Hepatocyte (in vitro differentiated cells): ENCODE measurements around the gene PRR30. TPM values are rescaled to one million over a fixed set of nuclear protein-coding genes. Genes with fewer than 3 reads are reported as not detected.

Source experiments
- DNase-seq: peaks from one replicate; pipeline ENCODE4 v3.0.0-alpha.2; 2016; ENCODE audit warnings: low spot score
- H2AFZ ChIP-seq: fragments of 200-600 bp; sonication (generic); 2 replicates; pipeline ENCODE4 v1.6.0; 2016; ENCODE audit warnings: antibody characterized with exemption, mild to moderate bottlenecking
- H3K27ac ChIP-seq: fragments of 200-600 bp; sonication (generic); 2 replicates; pipeline ENCODE4 v1.5.1; 2016; ENCODE audit warnings: mild to moderate bottlenecking
- H3K27me3 ChIP-seq: fragments of 200-600 bp; sonication (generic); 2 replicates; pipeline ENCODE4 v1.6.1; 2016
- H3K36me3 ChIP-seq: fragments of 200-600 bp; sonication (generic); replicated peaks from 2 replicates; pipeline ENCODE4 v1.5.1; 2016; ENCODE audit warnings: low read depth; ENCODE audit not compliant: insufficient read depth
- H3K4me1 ChIP-seq: fragments of 200-600 bp; sonication (generic); 2 replicates; pipeline ENCODE4 v1.5.1; 2016; ENCODE audit warnings: mild to moderate bottlenecking, moderate library complexity; ENCODE audit not compliant: insufficient read depth
- H3K4me2 ChIP-seq: fragments of 200-600 bp; sonication (generic); 2 replicates; pipeline ENCODE4 v1.6.0; 2016
- H3K4me3 ChIP-seq: fragments of 200-600 bp; sonication (generic); 2 replicates; pipeline ENCODE4 v1.5.1; 2016; ENCODE audit warnings: mild to moderate bottlenecking
- H3K79me2 ChIP-seq: fragments of 200-600 bp; sonication (generic); 2 replicates; pipeline ENCODE4 v1.6.0; 2017; ENCODE audit warnings: mild to moderate bottlenecking
- H3K9me2 ChIP-seq: fragments of 200-600 bp; sonication (generic); replicated peaks from 2 replicates; pipeline ENCODE4 v1.6.0; 2017; ENCODE audit warnings: mild to moderate bottlenecking; ENCODE audit not compliant: insufficient read depth
- H3K9me3 ChIP-seq: fragments of 200-600 bp; sonication (generic); 2 replicates; pipeline ENCODE4 v1.5.1; 2016; ENCODE audit warnings: low read depth, mild to moderate bottlenecking
- H4K20me1 ChIP-seq: fragments of 200-600 bp; sonication (generic); 2 replicates; pipeline ENCODE4 v1.6.0; 2016; ENCODE audit warnings: mild to moderate bottlenecking; ENCODE audit not compliant: insufficient read depth, poor library complexity, severe bottlenecking
- CTCF ChIP-seq: fragments of 200-600 bp; sonication (generic); IDR thresholded peaks from 2 replicates; pipeline ENCODE4 v1.5.1; 2016; ENCODE audit warnings: antibody characterized with exemption, mild to moderate bottlenecking; ENCODE audit not compliant: poor library complexity
- EZH2 ChIP-seq: fragments of 200-600 bp; sonication (generic); IDR thresholded peaks from 2 replicates; pipeline ENCODE4 v1.6.1; 2016; ENCODE audit warnings: antibody characterized with exemption, mild to moderate bottlenecking, borderline replicate concordance
- EZH2phosphoT487 ChIP-seq: fragments of 200-600 bp; sonication (generic); IDR thresholded peaks from one replicate; pipeline ENCODE4 v1.6.1; 2018; ENCODE audit warnings: antibody characterized with exemption, mild to moderate bottlenecking, low read depth, moderate library complexity; ENCODE audit not compliant: unreplicated experiment, severe bottlenecking
- WGBS: methylation state at CpG from one replicate; pipeline ENCODE4 v1.1.6; 2016; ENCODE audit warnings: low lambda C conversion rate; ENCODE audit errors: missing lambda C conversion rate; 5-methylcytosine and 5-hydroxymethylcytosine counted together
- polyA plus RNA-seq: library from polyadenylated mRNA; unstranded; fragments of >200 nt; fragmentation: Nextera tagmentation; extraction: Ambion mirVana; gene quantifications from 2 replicates; pipeline ENCODE4 v1.2.1, GENCODE V29; 2016
- total RNA-seq: library from RNA; depleted of rRNA; stranded (reverse); fragments of >200 nt; gene quantifications from 2 replicates; pipeline ENCODE4 v1.2.3, GENCODE V29; 2014

Gene PRR30
- total and polyA plus RNA-seq, 2 experiments from 2014 or later: not detected

GRCh38 chr2:27100036-27100435 is 39.2 kb downstream of the PRR30 start:
- no peak for DNase-seq
- no peaks in the 10 kb centered on the region for H3K9me3 ChIP-seq
- 85% methylated on average over 9 of the region's 10 CpGs for WGBS
- peaks cover 8% of the 10 kb centered on the region for H3K4me1 ChIP-seq
- H3K79me2 ChIP-seq: no peaks in the 10 kb centered on the region
- H4K20me1 ChIP-seq: no peaks in the 10 kb centered on the region
- no peak overlapping the region for H2AFZ ChIP-seq
- TF ChIP-seq EZH2phosphoT487 (no peak), CTCF (no peak), EZH2 (no peak)
- no peaks in the 10 kb centered on the region for H3K27me3 ChIP-seq
- no peaks in the 10 kb centered on the region for H3K36me3 ChIP-seq
- no peak overlapping the region for H3K27ac ChIP-seq
- no peaks in the 10 kb centered on the region for H3K9me2 ChIP-seq
- no peak overlapping the region for H3K4me3 ChIP-seq
- H3K4me2 ChIP-seq: no peak overlapping the region

DNA sequence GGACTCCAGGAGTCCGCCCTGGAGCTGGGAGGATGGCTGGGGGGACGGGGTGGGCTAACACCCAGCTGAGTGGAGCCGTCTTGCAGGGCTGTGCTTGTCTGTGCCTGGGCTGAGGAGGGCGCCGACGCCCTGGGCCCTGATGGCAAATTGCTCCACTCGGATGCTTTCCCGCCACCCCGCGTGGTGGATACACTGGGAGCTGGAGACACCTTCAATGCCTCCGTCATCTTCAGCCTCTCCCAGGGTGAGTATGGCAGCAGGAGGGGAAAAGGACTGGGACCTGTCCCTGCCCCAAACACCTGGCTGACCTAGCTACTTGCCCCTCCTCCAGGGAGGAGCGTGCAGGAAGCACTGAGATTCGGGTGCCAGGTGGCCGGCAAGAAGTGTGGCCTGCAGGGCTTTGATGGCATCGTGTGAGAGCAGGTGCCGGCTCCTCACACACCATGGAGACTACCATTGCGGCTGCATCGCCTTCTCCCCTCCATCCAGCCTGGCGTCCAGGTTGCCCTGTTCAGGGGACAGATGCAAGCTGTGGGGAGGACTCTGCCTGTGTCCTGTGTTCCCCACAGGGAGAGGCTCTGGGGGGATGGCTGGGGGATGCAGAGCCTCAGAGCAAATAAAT is 39.8 kb downstream of the PRR30 start:
- Histone ChIP-seq H3K4me1 (peaks cover 8% of the 10 kb centered on the region), H3K27ac (no peak overlapping the region), H3K27me3 (no peaks in the 10 kb centered on the region), H3K9me2 (no peaks in the 10 kb centered on the region), H3K4me3 (no peak overlapping the region), H2AFZ (no peak overlapping the region), H3K79me2 (no peaks in the 10 kb centered on the region), H4K20me1 (no peaks in the 10 kb centered on the region), H3K4me2 (no peak overlapping the region), H3K36me3 (no peaks in the 10 kb centered on the region), H3K9me3 (no peaks in the 10 kb centered on the region)
- TF ChIP-seq EZH2: no peak
- TF ChIP-seq EZH2phosphoT487: no peak
- no peak for TF ChIP-seq CTCF
- no peak for DNase-seq
- WGBS: 95% methylated on average over 19 of the region's 19 CpGs

DNA sequence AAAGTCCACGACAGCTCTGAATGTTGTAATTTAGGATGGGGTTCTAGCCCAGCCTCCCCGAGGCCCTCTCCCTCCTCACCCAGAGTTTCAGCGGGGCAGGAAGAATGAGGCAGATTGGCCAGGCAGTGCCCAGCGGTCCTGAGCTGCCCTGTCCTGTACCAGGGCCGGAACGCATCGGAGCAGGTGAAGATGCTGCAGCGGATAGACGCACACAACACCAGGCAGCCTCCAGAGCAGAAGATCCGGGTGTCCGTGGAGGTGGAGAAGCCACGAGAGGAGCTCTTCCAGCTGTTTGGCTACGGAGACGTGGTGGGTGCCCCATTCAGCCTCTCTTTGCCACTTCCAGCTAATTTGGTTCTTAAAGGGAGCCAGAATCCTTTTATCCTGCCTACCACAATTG is 41.9 kb downstream of the PRR30 start:
- 92% methylated on average over 14 of the region's 14 CpGs for WGBS
- Histone ChIP-seq H3K27ac (no peak overlapping the region), H3K4me3 (no peak overlapping the region), H3K4me1 (peaks cover 24% of the 10 kb centered on the region), H2AFZ (no peak overlapping the region), H4K20me1 (no peaks in the 10 kb centered on the region), H3K27me3 (no peaks in the 10 kb centered on the region), H3K36me3 (no peaks in the 10 kb centered on the region), H3K79me2 (no peaks in the 10 kb centered on the region), H3K4me2 (no peak overlapping the region), H3K9me3 (no peaks in the 10 kb centered on the region), H3K9me2 (no peaks in the 10 kb centered on the region)
- TF ChIP-seq EZH2 (no peak), CTCF (no peak), EZH2phosphoT487 (no peak)
- DNase-seq: no peak

- TF ChIP-seq CTCF (no peak), EZH2 (no peak)
- no peaks in the 10 kb centered on the region for H4K20me1 ChIP-seq
- no peaks in the 10 kb centered on the region for H3K79me2 ChIP-seq
- no peak overlapping the region for H3K4me3 ChIP-seq
- no peaks in the 10 kb centered on the region for H3K9me2 ChIP-seq
- no peaks in the 10 kb centered on the region for H3K27me3 ChIP-seq
- H3K27ac ChIP-seq: no peak overlapping the region
- H3K4me2 ChIP-seq: no peak overlapping the region
- WGBS: 82% methylated on average over 3 of the region's 3 CpGs
- H3K36me3 ChIP-seq: no peaks in the 10 kb centered on the region
- peaks cover 24% of the 10 kb centered on the region for H3K4me1 ChIP-seq
- no peak for DNase-seq
- H2AFZ ChIP-seq: no peak overlapping the region
- no peaks in the 10 kb centered on the region for H3K9me3 ChIP-seq
These were observed 42.4 kb downstream of the PRR30 start for GRCh38 chr2:27096748-27097297.
